Loucy (cell line): ENCODE measurements around the gene LRRTM4.

Experiments
- EZH2phosphoT487 ChIP-seq: fragments of 200-600 bp; IDR thresholded peaks from 2 replicates; pipeline ENCODE4 v1.6.1; 2018; ENCODE audit warnings: antibody characterized with exemption, mild to moderate bottlenecking, moderate library complexity, borderline replicate concordance
- TF ChIP-seq, protein P1 (sequence below): fragments of 200-600 bp; sonication (generic); conservative IDR thresholded peaks from 2 replicates; pipeline ENCODE4 v1.5.1; 2014; ENCODE audit warnings: mild to moderate bottlenecking, antibody characterized with exemption, low read length

DNA sequence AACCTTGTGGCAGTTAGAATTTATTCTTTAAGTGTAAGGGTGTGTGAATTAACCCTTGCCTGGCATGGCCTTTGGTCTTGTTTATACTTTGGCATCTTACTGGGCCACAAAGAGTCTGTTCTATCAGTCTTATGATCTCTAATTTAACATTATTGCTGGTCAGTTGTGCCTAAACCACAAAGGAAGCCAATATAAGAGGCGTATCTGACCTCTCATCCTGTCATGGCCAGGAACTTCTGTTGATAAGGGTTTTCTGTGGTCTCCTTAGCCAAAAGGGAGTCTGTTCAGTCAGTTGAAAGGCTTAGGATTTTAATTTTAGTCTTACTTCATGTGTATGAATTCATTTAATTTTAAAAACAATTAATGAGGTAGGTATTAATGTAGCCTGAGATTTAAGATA is 127.2 kb downstream of the LRRTM4 start:
- TF ChIP-seq, protein P1, sequence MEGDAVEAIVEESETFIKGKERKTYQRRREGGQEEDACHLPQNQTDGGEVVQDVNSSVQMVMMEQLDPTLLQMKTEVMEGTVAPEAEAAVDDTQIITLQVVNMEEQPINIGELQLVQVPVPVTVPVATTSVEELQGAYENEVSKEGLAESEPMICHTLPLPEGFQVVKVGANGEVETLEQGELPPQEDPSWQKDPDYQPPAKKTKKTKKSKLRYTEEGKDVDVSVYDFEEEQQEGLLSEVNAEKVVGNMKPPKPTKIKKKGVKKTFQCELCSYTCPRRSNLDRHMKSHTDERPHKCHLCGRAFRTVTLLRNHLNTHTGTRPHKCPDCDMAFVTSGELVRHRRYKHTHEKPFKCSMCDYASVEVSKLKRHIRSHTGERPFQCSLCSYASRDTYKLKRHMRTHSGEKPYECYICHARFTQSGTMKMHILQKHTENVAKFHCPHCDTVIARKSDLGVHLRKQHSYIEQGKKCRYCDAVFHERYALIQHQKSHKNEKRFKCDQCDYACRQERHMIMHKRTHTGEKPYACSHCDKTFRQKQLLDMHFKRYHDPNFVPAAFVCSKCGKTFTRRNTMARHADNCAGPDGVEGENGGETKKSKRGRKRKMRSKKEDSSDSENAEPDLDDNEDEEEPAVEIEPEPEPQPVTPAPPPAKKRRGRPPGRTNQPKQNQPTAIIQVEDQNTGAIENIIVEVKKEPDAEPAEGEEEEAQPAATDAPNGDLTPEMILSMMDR: no peak
- no peak for TF ChIP-seq EZH2phosphoT487
